Activated B cell treated with CpG ODN at 0.5 μM for 24 hours (primary cell): ENCODE measurements around the gene UST. TPM values are rescaled to one million over a fixed set of nuclear protein-coding genes. Genes with fewer than 3 reads are reported as not detected.

Source experiments
- ATAC-seq: fragments of 200-7000 bp; cut with Tn5 transposase; one replicate; pipeline ENCODE4 v1.10.0; 2021; ENCODE audit warnings: low read depth, mild to moderate bottlenecking, moderate library complexity
- CTCF ChIA-PET: fragments of 350-600 bp; sonication (Branson Sonifier 250); formaldehyde crosslinking; loops from one replicate; lab custom pipeline; 2021; ENCODE audit warnings: antibody characterized with exemption; lab: Charles Lee
- POLR2A ChIA-PET: fragments of 350-600 bp; sonication (Branson Sonifier 250); formaldehyde crosslinking; loops from one replicate; lab custom pipeline; 2021; ENCODE audit warnings: antibody characterized with exemption; lab: Charles Lee
- DNase-seq: peaks from one replicate; pipeline ENCODE4 v3.0.0; 2022
- H3K27ac Mint-ChIP-seq: one replicate; pipeline ENCODE4 v1.8.0; 2020; ENCODE audit warnings: mixed read lengths
- H3K27me3 Mint-ChIP-seq: one replicate; pipeline ENCODE4 v1.8.0; 2021; ENCODE audit warnings: mixed read lengths
- H3K36me3 Mint-ChIP-seq: one replicate; pipeline ENCODE4 v1.8.0; 2021; ENCODE audit warnings: low read depth, mixed read lengths
- H3K4me1 Mint-ChIP-seq: one replicate; pipeline ENCODE4 v1.8.0; 2021; ENCODE audit warnings: mixed read lengths
- H3K4me3 Mint-ChIP-seq: one replicate; pipeline ENCODE4 v1.8.0; 2020; ENCODE audit warnings: mild to moderate bottlenecking, mixed read lengths
- H3K9me3 Mint-ChIP-seq: one replicate; pipeline ENCODE4 v1.8.0; 2020; ENCODE audit warnings: mixed read lengths
- intact Hi-C: fragments of 100-400 bp; cut with micrococcal nuclease; formaldehyde crosslinking; loops from one replicate; pipeline ENCODE4 v1.15.1; 2024
- total RNA-seq: library from RNA; stranded (reverse); gene quantifications from 2 replicates; pipeline ENCODE4 v1.2.3, GENCODE V29; 2022
- TF ChIP-seq, protein P1 (sequence below): fragments of 200-600 bp; IDR thresholded peaks from one replicate; pipeline ENCODE4 v1.8.0; 2022; ENCODE audit warnings: antibody characterized with exemption, mild to moderate bottlenecking

Gene UST
- total RNA-seq, 1 donor from 2014 or later, result 18.1 TPM

DNA sequence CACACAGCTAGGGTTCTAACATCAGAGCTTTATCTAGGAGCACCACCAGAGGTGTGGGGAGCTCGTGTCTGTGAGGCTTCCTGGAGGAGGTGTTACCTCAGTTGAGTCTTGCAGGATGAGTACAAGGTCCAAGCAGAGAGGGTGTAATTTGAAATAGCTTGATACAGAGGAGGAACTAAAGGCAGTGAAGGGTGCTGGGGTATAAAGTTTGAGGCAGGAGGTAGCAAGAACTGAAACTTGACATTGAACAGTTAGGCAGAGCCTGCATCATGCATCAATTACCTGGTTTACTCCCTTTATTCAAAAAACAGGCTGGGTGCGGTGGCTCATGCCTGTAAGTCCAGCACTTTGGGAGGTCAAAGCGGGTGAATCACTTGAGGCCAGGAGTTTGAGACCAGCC lies 241.2 kb downstream of the UST start:
- intact Hi-C loops, result no loop called here
- CTCF ChIA-PET, result interaction anchor here (1.3 to 2.7 kb wide), 3 partner anchors 41 to 444 kb away, joined by 3 to 10 read pairs (median 4); no protein-coding TSS in a partner anchor

DNA sequence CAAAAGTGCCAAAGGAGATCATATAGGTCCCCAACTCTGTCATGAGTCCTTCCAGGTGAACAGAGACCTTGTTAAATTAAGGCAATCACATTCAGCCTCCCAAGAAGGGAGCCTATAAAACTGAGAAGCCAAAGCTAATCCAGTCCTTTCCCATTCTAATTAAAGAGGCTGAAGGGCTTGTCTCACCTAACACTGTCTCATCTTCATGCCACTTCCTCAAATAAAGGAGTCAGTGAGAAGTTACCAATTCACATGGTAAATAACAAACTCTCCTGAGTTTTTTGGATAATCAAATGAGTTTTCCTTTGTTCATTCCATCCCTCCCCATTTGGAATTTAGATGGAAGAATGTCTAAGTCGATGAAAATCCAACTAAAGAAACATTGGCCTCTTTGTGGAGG lies 242.8 kb downstream of the UST start:
- no peak overlapping the region for H3K27ac Mint-ChIP-seq
- no peaks in the 10 kb centered on the region for H3K27me3 Mint-ChIP-seq
- intact Hi-C loops, result no loop called here
- ATAC-seq (no peak), DNase-seq (no peak)
- TF ChIP-seq, protein P1, sequence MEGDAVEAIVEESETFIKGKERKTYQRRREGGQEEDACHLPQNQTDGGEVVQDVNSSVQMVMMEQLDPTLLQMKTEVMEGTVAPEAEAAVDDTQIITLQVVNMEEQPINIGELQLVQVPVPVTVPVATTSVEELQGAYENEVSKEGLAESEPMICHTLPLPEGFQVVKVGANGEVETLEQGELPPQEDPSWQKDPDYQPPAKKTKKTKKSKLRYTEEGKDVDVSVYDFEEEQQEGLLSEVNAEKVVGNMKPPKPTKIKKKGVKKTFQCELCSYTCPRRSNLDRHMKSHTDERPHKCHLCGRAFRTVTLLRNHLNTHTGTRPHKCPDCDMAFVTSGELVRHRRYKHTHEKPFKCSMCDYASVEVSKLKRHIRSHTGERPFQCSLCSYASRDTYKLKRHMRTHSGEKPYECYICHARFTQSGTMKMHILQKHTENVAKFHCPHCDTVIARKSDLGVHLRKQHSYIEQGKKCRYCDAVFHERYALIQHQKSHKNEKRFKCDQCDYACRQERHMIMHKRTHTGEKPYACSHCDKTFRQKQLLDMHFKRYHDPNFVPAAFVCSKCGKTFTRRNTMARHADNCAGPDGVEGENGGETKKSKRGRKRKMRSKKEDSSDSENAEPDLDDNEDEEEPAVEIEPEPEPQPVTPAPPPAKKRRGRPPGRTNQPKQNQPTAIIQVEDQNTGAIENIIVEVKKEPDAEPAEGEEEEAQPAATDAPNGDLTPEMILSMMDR, result no peak
- ChIA-PET POLR2A (interaction anchor here (0.5 to 1.0 kb wide), 3 partner anchors 10 to 734 kb away, joined by 5 to 15 read pairs (median 6); no protein-coding TSS in a partner anchor), CTCF (interaction anchor here (0.6 kb wide), 1 partner anchor 93 kb away, joined by 3 read pairs; no protein-coding TSS in a partner anchor)
- peaks cover 2% of the 10 kb centered on the region for H3K9me3 Mint-ChIP-seq
- H3K4me1 Mint-ChIP-seq, result peaks cover 45% of the 10 kb centered on the region
- peaks cover 9% of the 10 kb centered on the region for H3K36me3 Mint-ChIP-seq
- no peak overlapping the region for H3K4me3 Mint-ChIP-seq

More for the DNA sequence above, 241.2 kb downstream of the UST start:
- peaks cover 45% of the 10 kb centered on the region for H3K4me1 Mint-ChIP-seq
- no peaks in the 10 kb centered on the region for H3K9me3 Mint-ChIP-seq
- peak overlapping the region; percentile 62 for H3K27ac Mint-ChIP-seq
- peak overlapping the region; percentile 21 for H3K4me3 Mint-ChIP-seq
- no peaks in the 10 kb centered on the region for H3K27me3 Mint-ChIP-seq
- peaks cover 6% of the 10 kb centered on the region for H3K36me3 Mint-ChIP-seq
- POLR2A ChIA-PET, result interaction anchor here (0.7 to 1.2 kb wide), 4 partner anchors 15 to 224 kb away, joined by 3 to 8 read pairs (median 6); no protein-coding TSS in a partner anchor
- DNase-seq (no peak), ATAC-seq (peak; percentile 98)
- TF ChIP-seq, protein P1, result no peak

- CTCF ChIA-PET, result no interaction called here
- TF ChIP-seq, protein P1, result no peak
- Mint-ChIP-seq H3K36me3 (peaks cover 12% of the 10 kb centered on the region), H3K9me3 (peaks cover 2% of the 10 kb centered on the region), H3K4me1 (peaks cover 47% of the 10 kb centered on the region), H3K27me3 (no peaks in the 10 kb centered on the region), H3K4me3 (no peak overlapping the region), H3K27ac (no peak overlapping the region)
- intact Hi-C loops, result no loop called here
- DNase-seq (no peak), ATAC-seq (no peak)
- POLR2A ChIA-PET, result no interaction called here
Observed at GRCh38 chr6:148990403-148990802, 243.6 kb downstream of the UST start.

GRCh38 chr6:148996815-148997214 lies 250.0 kb downstream of the UST start:
- TF ChIP-seq, protein P1, result no peak
- intact Hi-C loops, result no loop called here
- POLR2A ChIA-PET, result no interaction called here
- H3K27ac Mint-ChIP-seq, result peak overlapping the region; percentile 62
- H3K4me3 Mint-ChIP-seq, result no peak overlapping the region
- H3K4me1 Mint-ChIP-seq, result peaks cover 43% of the 10 kb centered on the region
- H3K9me3 Mint-ChIP-seq, result peaks cover 5% of the 10 kb centered on the region
- DNase-seq (no peak), ATAC-seq (no peak)
- H3K27me3 Mint-ChIP-seq, result no peaks in the 10 kb centered on the region
- peaks cover 11% of the 10 kb centered on the region for H3K36me3 Mint-ChIP-seq
- CTCF ChIA-PET, result no interaction called here

GRCh38 chr6:148997865-148998264 lies 251.0 kb downstream of the UST start:
- H3K27ac Mint-ChIP-seq, result no peak overlapping the region
- peaks cover 43% of the 10 kb centered on the region for H3K4me1 Mint-ChIP-seq
- CTCF ChIA-PET, result no interaction called here
- no peaks in the 10 kb centered on the region for H3K27me3 Mint-ChIP-seq
- POLR2A ChIA-PET, result no interaction called here
- no peak for DNase-seq
- no peak overlapping the region for H3K4me3 Mint-ChIP-seq
- peaks cover 7% of the 10 kb centered on the region for H3K9me3 Mint-ChIP-seq
- H3K36me3 Mint-ChIP-seq, result peaks cover 11% of the 10 kb centered on the region
- TF ChIP-seq, protein P1, result no peak
- ATAC-seq, result no peak
- intact Hi-C loops, result no loop called here
